ENCODE data around the gene PYGM.
"Not testable (repeated sequence)": the region's sequence is repeated elsewhere in the genome, so short reads cannot be mapped to it uniquely, and the experiment has no call there.

Gene PYGM

DNA sequence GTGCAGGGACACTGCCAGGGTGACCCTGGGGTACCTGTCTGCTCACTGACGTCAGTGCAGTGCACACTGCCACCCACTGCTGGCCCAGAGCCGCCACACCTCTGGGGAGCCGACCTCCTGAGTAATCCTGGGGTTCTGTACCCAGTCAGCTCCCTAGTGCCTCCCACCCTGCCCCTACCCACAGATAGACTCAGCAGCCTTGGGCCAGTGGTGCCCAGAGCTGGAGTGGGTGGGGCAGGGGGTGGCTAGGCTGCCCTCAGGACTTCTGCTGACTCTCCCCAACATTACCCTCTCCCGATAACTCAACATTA, 42.6 kb downstream of the PYGM start:
- no peak for DNase-seq (ENCODE audit: low read depth in 2 of 2)

DNA sequence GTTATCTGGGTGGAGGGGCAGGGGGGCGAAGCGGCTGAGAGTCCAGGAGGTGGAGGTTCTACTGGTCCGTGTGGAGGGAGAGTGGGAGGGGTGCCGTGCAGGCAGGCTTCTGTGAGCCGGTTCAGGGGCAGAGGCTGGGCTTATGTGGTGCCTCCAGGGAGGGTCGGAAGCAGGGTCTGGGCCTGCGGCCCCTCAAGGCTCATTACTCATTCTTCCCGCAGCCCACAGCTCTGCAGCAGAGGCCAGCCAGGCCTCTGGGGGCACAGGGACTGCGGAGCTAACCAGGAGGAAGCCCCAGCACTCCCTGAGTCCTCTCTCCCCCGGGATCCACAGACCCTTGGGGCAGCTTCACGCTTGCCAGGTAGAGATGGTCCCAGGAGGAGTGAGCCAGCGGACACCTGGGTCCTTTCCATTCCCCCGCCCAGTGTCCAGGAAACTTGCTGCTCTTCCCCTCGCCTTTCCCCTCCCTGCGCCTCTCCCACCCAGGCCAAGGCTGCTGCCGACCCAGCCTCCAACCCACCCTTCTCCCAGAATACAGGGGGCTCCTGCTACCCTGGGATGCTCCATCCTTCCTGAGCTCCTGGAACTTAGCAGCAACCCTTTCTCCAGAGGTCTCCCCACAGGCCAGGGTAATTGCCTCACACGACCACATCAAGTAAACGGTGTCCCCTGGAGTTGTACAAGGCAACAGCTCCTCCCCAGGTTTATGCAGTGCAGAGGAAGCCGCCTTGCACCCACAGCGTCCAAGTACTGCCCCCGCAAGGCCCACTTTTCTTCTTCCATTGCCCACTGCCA, 43.1 kb downstream of the PYGM start:
- no peak for DNase-seq (ENCODE audit: low read depth in 2 of 2)

DNA sequence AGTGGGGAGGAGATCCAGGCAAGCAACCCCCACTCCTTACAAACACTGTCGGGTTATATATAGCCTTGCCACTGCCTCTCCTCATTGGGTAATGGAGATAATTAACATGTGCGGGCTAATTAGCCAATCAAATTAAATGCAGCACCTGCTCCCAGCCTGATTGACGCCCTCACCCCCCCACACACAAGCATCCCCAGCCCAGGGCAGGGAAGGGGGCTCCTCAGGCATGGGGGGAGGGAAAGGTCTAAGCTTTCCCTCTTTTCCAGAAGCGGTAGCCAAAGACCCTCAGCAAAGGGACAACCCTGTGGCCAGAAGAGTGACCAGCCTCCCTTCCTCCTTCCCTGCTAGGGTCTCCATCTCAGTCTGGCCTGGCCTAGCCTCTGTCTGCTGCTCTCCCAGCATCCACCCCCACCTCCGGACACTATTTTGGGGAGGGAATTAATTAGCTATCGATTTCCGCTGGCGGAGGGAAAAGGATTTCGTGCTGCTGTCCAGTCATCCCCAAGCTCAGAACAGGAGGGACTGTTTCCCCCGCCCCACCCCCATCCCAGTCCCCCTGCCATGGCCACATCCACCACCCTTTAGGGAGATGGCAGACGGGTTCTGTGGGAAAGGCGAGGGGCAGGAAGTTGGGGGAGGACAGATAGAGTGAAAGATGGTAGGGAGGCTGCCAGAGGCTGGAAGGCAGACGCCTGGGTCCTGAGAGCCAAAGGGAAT, 43.9 kb downstream of the PYGM start:
- no peak for DNase-seq (ENCODE audit: low read depth in 2 of 2)

DNA sequence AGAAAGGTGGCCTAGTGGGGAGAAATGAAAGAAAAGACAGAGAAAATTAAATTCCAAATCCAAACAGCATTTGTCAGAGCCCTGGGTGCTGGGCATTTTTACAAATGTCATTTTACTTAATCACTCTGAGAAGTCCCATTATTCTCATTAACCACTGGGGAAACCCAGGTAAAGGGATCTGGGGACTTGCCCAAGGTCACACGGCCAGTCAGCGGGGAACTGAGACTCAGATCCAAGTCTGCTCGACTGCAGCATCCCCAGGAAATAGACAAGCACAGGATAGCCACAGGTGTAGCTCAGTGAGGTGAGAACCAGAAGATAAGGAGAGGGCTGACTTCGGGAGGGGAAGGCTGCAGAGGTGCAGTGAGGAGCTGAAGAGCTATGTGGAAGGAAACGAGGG, 44.7 kb downstream of the PYGM start:
- DNase-seq (ENCODE audit: low read depth in 2 of 2), result no peak

DNA sequence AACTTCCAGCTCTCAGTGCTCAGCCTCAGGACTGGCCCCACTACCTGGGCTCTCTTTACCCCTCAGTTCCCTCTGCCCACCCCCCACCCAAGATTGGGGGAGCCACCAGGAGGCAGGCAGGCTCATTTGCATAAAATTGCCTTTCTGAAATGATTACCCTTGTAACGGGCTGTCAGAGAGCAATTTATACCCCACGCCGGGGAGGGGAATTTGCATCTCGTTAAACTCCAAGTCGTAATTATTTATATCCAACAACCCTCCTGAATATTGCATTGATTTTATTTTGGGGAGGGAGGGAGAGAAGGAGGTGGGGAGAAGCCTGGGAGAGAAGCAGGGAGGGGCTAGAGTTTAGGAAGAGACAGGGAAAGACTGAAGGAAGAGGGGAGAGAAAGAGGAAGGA, 45.1 kb downstream of the PYGM start:
- DNase-seq (ENCODE audit: low read depth in 2 of 2), result no peak

DNA sequence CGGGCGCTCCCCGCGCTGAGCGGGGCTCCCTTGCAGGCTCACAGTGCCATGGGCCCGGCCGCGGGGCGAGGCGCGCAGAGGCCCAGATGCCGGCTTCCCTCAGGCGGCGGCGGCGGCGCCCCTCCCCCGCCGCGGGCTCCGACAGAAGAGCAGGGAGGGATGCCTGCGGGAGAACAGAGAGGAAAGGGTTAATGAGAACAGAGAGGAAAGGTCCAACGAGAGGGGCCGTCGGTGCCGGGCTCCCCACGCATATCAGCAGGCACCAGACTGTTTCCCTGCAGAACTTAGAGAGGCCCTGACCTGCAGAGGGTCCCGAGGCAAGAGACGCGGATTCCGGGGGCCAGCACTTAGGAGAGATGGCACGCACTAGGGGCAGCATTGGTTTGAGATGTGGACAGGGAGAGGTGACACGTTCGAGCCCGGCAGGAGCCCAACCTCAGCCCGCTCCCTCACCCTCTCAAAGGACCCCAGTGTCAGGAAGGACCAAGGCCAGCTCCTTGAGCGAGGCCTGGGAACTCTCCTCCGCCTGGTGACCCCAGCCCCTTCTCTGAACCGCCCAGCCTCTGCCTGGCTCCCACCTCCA, 45.9 kb downstream of the PYGM start:
- no peak for DNase-seq (ENCODE audit: low read depth in 2 of 2)

DNA sequence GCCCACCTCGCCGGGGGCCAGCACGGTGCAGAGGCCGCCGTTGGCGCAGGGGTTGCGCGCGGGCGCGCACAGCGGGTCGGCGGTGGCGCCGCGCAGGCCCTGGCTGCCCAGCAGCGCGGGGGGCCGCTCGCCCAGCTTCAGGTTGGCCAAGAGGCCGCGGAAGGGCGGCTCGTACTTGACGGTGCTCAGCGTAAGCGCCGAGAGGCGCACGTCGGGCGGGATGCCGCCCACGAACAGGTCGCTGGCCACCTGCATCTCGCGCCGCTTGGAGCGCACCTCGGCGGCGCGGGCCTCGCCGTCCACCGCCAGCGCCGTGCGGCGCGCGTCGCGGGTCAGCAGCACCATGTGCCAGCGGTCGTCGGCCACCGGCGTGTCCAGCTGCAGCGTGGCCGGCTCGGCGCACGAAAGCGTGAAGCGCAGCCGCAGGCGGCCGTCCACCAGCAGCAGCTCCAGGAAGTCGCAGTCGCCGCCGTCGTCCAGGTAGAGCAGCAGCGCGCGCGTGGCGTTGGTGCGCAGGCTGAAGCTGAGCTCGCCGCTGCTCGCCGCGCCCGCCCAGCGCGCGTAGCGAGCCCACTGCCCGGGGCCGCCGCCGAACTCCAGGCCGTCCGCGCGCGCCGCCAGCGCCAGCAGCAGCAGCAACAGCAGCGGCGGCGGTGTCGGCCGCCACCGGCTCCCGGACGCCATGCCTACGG, 46.6 kb downstream of the PYGM start:
- no peak for DNase-seq (ENCODE audit: low read depth in 2 of 2)

DNA sequence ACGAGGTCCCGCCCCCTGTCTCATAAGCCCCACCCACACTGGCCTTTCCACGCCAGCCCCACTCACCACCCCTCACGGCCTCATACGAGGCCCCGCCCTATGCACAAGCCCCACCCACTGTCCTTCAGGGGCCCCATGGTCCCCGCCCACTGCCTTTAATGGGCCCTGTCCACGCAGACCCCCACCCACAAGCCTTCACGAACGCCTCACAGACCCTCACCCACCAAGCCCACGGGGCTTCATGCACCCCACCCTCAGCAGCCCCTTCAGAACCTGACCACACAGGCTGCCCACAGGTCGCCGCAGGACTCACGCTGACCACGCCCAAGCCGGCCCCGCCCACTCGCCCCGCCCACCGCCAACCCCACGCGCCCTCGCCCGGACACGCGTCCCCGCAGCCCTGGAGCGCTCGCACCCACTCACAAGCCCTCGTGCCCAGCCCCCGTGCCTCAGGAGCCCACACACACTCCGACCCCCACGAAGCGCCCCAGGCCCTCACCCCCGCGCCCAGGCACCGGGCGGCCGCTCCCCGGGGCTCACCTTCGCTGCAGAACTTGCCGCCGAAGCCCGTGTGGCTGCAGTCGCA, 47.3 kb downstream of the PYGM start:
- no peak for DNase-seq (ENCODE audit: low read depth in 2 of 2)

DNA sequence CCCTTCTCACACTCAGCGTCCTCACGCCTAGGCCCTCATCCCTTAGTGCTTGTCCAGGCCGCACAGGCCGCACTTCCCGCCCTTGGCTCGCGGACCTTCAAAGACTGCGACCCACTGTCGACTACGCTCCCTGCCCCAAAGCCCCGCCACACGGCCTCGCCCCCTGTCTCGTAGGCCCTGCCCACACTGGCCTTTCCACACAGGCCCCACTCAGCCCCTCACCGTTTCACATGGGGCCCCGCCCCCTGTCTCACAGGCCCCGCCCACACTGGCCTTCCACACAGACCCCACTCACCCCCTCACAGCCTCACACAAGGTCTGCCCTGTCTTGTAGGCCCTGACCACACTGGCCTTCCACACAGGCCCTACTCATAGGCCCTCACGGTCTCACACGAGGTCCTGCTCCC, 47.8 kb downstream of the PYGM start:
- DNase-seq (ENCODE audit: low read depth in 2 of 2), result no peak

DNA sequence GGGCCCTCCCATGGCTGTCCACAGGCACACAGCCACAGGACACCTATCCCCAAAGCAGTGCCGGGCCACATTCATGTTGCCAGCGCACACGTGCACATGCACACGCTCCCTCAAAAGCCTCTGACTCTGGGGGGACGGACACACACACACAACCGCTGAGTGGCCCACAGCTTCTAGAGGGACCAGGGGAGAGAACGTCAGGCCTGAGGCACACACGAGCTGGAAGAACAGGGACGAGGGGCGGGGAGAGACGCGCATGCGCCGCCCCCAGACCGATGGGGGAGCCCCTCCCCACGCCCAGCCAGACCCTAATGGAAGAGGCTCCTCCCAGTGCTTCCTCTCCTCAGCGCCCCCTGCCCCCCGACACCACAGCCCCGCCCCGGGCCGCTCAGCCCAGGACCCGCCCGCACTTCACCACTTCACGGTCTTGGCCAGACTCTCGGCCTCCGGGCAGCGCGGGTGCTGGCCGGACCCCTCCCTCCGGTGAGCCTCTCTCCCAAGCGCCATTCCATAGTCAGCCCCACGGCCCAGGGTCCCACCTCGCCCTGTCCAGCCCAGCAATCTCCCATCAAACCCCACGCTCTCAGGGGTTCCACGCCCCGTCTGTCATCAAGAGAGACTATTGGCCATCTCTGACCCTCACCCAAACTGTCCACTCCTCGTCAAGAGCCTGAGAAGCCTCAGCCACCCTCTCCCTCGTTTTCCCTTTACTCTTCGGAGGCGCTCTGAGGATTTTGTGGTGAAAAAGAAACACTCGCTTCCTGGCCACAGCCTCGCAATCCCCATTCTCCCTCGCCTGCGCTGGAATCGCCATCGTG, 48.4 kb downstream of the PYGM start:
- no peak for DNase-seq (ENCODE audit: low read depth in 2 of 2)

DNA sequence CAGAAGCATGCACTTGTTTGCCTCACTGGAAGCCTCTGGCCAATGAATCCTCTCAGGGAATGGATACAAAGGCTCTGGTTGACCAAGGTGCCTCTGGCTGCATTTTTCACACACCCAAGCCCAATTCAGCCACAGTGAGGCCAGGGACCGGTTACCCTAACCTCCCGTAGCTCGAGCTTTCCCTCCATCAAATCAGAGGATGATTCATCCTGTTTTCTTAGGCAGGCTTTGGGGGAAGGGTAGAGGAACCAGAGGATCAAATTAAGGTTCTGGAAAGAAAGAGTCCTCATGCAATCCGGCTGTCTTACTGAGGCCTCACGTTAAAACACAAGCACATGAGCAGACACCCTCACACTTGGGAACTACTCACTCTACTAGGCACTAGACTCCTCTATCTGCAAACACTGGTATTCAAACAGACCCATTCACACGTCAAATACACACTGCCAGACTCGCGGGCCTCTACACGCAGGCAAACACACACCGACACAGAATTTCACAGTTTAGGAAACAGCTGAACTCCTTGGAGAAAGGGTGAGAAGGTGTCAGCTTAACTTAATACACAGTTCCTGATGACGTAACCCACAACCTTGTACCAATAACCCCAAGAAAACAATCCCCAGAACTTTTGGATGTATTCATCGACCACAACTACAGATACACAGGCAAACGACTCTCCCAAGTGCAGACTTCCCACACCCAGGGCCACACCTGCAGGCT, 49.2 kb downstream of the PYGM start:
- no peak for DNase-seq (ENCODE audit: low read depth in 2 of 2)

DNA sequence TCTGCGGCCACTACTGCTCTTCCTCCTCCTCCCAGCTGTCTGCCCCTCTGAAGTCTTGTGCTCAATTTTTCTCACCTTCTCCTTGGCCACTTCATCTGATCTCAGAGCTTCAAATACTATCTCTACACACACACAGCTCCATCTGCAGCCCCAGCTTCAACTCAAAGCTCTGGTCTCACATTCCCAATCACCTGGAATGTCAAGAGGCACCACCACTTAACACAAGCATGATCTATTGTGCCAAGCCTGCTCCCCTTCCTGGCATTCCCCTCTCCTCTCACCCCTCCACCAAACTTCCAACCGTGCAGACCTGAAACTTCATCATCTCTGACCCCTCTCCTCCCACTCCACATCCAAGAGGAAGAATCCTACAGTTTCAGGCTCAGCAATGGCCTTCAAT, 54.3 kb downstream of the PYGM start:
- no peak for DNase-seq (ENCODE audit: low read depth in 2 of 2)

DNA sequence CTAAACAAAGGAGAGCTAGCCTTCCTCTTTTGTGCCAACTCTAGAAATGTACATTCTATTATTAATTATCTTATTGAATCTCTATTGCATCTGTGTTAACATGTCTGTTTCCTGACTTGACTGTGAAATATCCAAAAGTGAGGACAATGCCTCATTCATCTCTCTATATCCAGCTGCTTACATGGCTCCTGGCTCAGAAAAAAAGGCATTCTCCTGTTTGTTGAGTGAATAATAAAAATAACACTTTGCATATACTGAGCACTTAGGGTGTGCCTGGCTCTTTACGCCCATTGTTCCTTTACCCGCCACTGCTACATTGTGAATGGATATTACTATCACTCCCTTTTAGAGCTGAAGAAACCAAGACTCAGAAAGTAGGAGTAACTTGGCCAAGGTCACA, 56.7 kb downstream of the PYGM start:
- no peak for DNase-seq (ENCODE audit: low read depth in 2 of 2)

DNA sequence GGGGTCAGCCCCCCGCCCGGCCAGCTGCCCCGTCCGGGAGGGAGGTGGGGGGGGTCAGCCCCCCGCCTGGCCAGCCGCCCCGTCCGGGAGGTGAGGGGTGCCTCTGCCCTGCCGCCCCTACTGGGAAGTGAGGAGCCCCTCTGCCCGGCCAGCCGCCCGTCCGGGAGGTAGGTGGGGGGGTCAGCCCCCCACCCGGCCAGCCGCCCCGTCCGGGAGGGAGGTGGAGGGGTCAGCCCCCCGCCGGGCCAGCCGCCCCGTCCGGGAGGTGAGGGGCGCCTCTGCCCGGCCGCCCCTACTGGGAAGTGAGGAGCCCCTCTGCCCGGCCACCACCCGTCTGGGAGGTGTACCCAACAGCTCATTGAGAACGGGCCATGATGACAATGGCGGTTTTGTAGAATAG, 57.8 kb downstream of the PYGM start:
- DNase-seq (ENCODE audit: low read depth in 2 of 2), result not testable (repeated sequence)

DNA sequence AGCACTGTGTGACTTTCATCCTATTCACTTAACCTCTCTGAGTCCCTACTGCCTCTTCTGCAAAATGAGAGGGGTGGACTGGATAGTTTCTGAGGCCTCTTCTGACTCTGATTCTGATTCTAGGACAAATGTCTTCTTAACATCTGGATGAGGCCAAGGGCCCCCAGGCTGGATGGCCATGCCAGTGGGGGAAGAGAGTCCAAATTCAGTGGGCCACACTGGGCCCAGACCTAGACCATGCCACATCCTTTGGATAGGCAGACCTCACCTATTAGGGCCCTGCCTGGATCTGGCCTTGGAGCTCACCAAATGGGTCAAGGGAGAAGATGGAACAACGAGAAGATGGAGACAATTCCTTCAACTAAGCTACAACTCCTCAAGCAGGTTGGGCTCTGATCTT, 61.3 kb downstream of the PYGM start:
- no peak for DNase-seq (ENCODE audit: low read depth in 2 of 2)

DNA sequence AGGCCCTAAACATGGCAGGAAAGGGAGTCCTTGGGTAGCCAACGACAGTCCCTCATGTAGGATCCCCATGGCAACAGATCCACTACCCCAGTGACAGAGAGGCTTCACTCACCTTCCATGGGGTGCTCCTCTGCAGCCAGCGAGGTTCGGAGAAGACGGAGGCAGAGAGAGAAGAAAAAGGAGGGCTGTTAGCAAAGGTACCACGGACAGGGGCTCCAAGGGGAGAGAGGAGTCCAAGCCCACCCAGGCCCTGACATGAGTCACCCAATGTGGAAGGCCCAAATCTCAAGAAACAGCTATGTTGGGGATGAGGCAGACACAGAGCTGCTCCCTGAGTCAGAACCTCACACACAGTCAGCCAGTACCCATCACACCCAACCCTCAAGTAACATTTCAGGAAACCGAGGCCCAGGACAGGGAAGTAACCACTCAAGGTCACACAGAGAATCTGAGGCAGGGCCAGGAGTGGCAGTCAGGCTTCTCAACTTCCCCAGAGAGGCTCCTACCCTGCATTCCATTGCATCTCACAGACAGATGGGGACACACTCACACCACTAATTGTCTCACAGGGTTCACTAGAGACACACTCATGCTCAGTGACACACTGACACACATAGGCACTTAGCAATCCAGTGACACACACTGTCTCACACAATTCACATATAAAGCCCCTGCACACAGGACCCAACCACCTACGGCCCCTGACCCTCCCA, 62.0 kb downstream of the PYGM start:
- DNase-seq (ENCODE audit: low read depth in 2 of 2), result no peak

Measured in stimulated activated CD4-positive, alpha-beta T cell treated with anti-CD3 and anti-CD28 coated beads, Interleukin-15, amount 100 ng/mL, for 48 hours (primary cell).